Measurements from ENCODE around the gene CLASRP. TPM values are rescaled to one million over a fixed set of nuclear protein-coding genes. Genes with fewer than 3 reads are reported as not detected.
"Not testable (repeated sequence)": the region's sequence is repeated elsewhere in the genome, so short reads cannot be mapped to it uniquely, and the experiment has no call there.

The CLASRP gene
- polyA plus RNA-seq, 3 donors: 2.2 to 152 (median 4.1) TPM

DNA sequence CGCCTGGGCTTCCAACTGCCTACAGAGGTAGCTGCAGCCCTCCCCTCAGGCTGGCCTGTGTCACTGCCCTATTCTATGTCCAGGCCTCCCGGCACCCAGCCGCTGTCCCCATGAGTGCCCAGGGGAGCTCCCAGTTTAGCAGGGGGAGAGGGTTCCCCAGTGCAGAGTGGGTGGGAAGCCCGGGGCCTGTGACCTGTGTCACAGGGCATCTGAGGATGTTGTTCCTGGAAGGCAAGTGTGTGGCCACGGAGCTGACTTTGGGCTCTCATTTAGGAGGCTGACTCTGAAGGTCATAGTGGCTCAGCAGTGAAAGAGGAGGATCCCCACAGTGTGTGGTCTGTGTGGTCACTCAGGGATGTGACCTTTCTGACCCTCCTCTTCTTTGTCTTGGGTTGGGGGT is 79.3 kb downstream of the CLASRP start:
- intact Hi-C loops (cut with micrococcal nuclease): no loop called here
- no peaks in the 10 kb centered on the region for H3K9me3 ChIP-seq (replicated peaks in 1 of 2; ENCODE audit: control insufficient read depth in 1 of 2, insufficient read depth in 1 of 2, low read length in 2 of 2)
- H3K4me3 ChIP-seq (replicated peaks in 1 of 3; ENCODE audit: low read depth in 2 of 3, low read length in 3 of 3): no peak overlapping the region
- H3K36me3 ChIP-seq (replicated peaks in 1 of 2; ENCODE audit: control insufficient read depth in 1 of 2, insufficient read depth in 2 of 2, low read length in 2 of 2): no peaks in the 10 kb centered on the region
- peaks cover 6 to 11% (median 7%) of the 10 kb centered on the region in 3 donors for H3K27me3 Mint-ChIP-seq (ENCODE audit: low read depth in 3 of 3)
- no peaks in the 10 kb centered on the region for H3K27me3 ChIP-seq (ENCODE audit: control insufficient read depth in 2 of 2, insufficient read depth in 2 of 2, low read length in 2 of 2)
- H3K79me2 ChIP-seq (ENCODE audit: insufficient read depth, low read length): peaks cover 60% of the 10 kb centered on the region
- peak overlapping the region in 1 of 2 donors; percentile 2 for H3K4me3 Mint-ChIP-seq
- DNase-seq: no peak
- H3K4me1 Mint-ChIP-seq: peaks cover 44% of the 10 kb centered on the region
- no peak overlapping the region for H3K9ac ChIP-seq (ENCODE audit: insufficient read depth, low read length, poor library complexity, severe bottlenecking)
- peaks cover 86% of the 10 kb centered on the region for H4K20me1 ChIP-seq (ENCODE audit: insufficient read depth, low read length)
- H3K27ac Mint-ChIP-seq: peak overlapping the region in 1 of 7 donors; percentile 58
- no peaks in the 10 kb centered on the region for H3K9me3 Mint-ChIP-seq
- H3K36me3 Mint-ChIP-seq: peaks cover 4 to 11% of the 10 kb centered on the region in 2 donors
- no peak overlapping the region for H3K4me2 ChIP-seq (replicated peaks; ENCODE audit: extremely low read depth, low read length, poor library complexity, severe bottlenecking)
- no peak overlapping the region for H2AFZ ChIP-seq (ENCODE audit: insufficient read depth, low read depth, low read length, poor library complexity, severe bottlenecking)
- no peak overlapping the region for H3K27ac ChIP-seq (ENCODE audit: low read depth in 1 of 2, low read length in 2 of 2)
- TF ChIP-seq, protein P1, sequence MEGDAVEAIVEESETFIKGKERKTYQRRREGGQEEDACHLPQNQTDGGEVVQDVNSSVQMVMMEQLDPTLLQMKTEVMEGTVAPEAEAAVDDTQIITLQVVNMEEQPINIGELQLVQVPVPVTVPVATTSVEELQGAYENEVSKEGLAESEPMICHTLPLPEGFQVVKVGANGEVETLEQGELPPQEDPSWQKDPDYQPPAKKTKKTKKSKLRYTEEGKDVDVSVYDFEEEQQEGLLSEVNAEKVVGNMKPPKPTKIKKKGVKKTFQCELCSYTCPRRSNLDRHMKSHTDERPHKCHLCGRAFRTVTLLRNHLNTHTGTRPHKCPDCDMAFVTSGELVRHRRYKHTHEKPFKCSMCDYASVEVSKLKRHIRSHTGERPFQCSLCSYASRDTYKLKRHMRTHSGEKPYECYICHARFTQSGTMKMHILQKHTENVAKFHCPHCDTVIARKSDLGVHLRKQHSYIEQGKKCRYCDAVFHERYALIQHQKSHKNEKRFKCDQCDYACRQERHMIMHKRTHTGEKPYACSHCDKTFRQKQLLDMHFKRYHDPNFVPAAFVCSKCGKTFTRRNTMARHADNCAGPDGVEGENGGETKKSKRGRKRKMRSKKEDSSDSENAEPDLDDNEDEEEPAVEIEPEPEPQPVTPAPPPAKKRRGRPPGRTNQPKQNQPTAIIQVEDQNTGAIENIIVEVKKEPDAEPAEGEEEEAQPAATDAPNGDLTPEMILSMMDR (IDR thresholded peaks at IDR 0.05): no peak
- peaks cover 20 to 30% of the 10 kb centered on the region in 2 donors for H3K4me1 ChIP-seq (ENCODE audit: control insufficient read depth in 1 of 2, insufficient read depth in 2 of 2, low read length in 2 of 2)
- 69% methylated on average over 5 of the region's 5 CpGs for WGBS (ENCODE audit: insufficient coverage)

DNA sequence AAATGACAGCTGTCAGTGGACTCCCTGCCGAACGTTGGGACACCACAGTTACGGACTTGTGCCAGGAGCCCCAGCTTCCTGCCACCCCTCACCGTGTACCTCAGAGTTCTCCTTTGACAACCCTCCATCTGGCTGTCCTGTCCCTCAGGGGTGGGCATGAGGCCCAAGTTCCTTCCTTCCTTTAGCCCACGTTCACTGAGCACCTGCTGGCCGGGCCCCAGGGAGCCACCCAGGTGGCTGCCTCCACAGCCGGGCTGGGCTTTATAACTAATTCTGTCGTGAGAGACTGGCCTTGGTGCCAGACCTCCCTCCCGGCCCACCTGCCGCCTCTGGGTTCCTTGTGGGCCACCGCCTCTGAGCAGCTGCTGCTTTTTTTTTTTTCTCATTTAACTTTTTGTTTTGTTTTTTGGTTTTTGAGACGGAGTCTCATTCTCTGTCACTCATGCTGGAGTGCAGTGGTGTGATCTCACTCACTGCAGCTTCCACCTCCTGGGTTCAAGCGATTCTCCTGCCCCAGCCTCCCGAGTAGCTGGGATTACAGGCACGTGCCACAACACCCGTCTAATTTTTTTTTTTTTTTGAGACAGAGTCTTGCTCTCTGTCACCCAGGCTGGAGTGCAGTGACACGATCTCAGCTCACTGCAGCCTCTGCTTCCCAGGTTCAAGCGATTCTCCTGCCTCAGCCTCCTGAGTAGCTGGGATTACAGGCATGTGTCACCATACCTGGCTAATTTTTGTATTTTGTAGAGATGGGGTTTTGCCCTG is 79.9 kb downstream of the CLASRP start:
- H3K36me3 Mint-ChIP-seq: peaks cover 4 to 11% of the 10 kb centered on the region in 2 donors
- H3K79me2 ChIP-seq (ENCODE audit: insufficient read depth, low read length): peaks cover 60% of the 10 kb centered on the region
- H3K27me3 ChIP-seq (ENCODE audit: control insufficient read depth in 2 of 2, insufficient read depth in 2 of 2, low read length in 2 of 2); H3K36me3 ChIP-seq (replicated peaks in 1 of 2; ENCODE audit: control insufficient read depth in 1 of 2, insufficient read depth in 2 of 2, low read length in 2 of 2); H3K9ac ChIP-seq (ENCODE audit: insufficient read depth, low read length, poor library complexity, severe bottlenecking); H3K4me3 ChIP-seq (replicated peaks in 1 of 3; ENCODE audit: low read depth in 2 of 3, low read length in 3 of 3); H3K9me3 Mint-ChIP-seq; H2AFZ ChIP-seq (ENCODE audit: insufficient read depth, low read depth, low read length, poor library complexity, severe bottlenecking); DNase-seq; H3K27ac ChIP-seq (ENCODE audit: low read depth in 1 of 2, low read length in 2 of 2); H3K4me2 ChIP-seq (replicated peaks; ENCODE audit: extremely low read depth, low read length, poor library complexity, severe bottlenecking); H3K9me3 ChIP-seq (replicated peaks in 1 of 2; ENCODE audit: control insufficient read depth in 1 of 2, insufficient read depth in 1 of 2, low read length in 2 of 2); intact Hi-C loops (cut with micrococcal nuclease): not testable (repeated sequence)
- peaks cover 44% of the 10 kb centered on the region for H3K4me1 Mint-ChIP-seq
- 14% methylated on average over 13 of the region's 18 CpGs for WGBS (ENCODE audit: insufficient coverage)
- H3K4me1 ChIP-seq (ENCODE audit: control insufficient read depth in 1 of 2, insufficient read depth in 2 of 2, low read length in 2 of 2): peaks cover 20 to 30% of the 10 kb centered on the region in 2 donors
- peaks cover 87% of the 10 kb centered on the region for H4K20me1 ChIP-seq (ENCODE audit: insufficient read depth, low read length)
- H3K27ac Mint-ChIP-seq: peak overlapping the region in 1 of 7 donors; percentile 25
- peaks cover 6 to 11% (median 7%) of the 10 kb centered on the region in 3 donors for H3K27me3 Mint-ChIP-seq (ENCODE audit: low read depth in 3 of 3)
- H3K4me3 Mint-ChIP-seq: peak overlapping the region in 1 of 2 donors; percentile 16

Measured in CD14-positive monocyte (primary cell).